Measurements from ENCODE around the gene ARPC5. TPM values are rescaled to one million over a fixed set of nuclear protein-coding genes. Genes with fewer than 3 reads are reported as not detected.

The ARPC5 gene
- total and polyA plus RNA-seq, 8 donors: 17.5 to 68.0 (median 32.3) TPM

- Histone ChIP-seq H3K36me3 (no peaks in the 10 kb centered on the region), H3K27ac (no peak overlapping the region), H3K4me1 (no peaks in the 10 kb centered on the region), H3K9me3 (no peaks in the 10 kb centered on the region), H3K27me3 (no peaks in the 10 kb centered on the region), H3K4me3 (no peak overlapping the region)
- TF ChIP-seq CTCF (IDR thresholded peaks at IDR 0.05): no peak
- FAIRE-seq (no peak), DNase-seq (no peak), ATAC-seq (no peak)
- intact Hi-C loops (cut with DNase I): no loop called here
- WGBS, 2 donors: 85 to 94% methylated on average over 8 of the region's 8 CpGs
These were observed 48.7 kb downstream of the ARPC5 start for GRCh38 chr1:183586926-183587325.

- Histone ChIP-seq H3K4me1 (no peaks in the 10 kb centered on the region), H3K9me3 (no peaks in the 10 kb centered on the region), H3K27me3 (no peaks in the 10 kb centered on the region), H3K27ac (no peak overlapping the region), H3K36me3 (no peaks in the 10 kb centered on the region), H3K4me3 (no peak overlapping the region)
- ATAC-seq (no peak), FAIRE-seq (no peak), DNase-seq (no peak)
- intact Hi-C loops (cut with DNase I): no loop called here
- 93 to 94% methylated on average over 1 of the region's 1 CpG for WGBS, 2 donors
- no peak for TF ChIP-seq CTCF (IDR thresholded peaks at IDR 0.05)
These were observed 49.1 kb downstream of the ARPC5 start for GRCh38 chr1:183586455-183586854.

- no peak for FAIRE-seq
- ATAC-seq: no peak
- H3K9me3 ChIP-seq: no peaks in the 10 kb centered on the region
- H3K27ac ChIP-seq: no peak overlapping the region
- no peak for DNase-seq
- no peaks in the 10 kb centered on the region for H3K4me1 ChIP-seq
- H3K4me3 ChIP-seq: no peak overlapping the region
- 86 to 88% methylated on average over 6 of the region's 6 CpGs for WGBS, 2 donors
- no peak for TF ChIP-seq CTCF (IDR thresholded peaks at IDR 0.05)
- H3K27me3 ChIP-seq: no peaks in the 10 kb centered on the region
- intact Hi-C loops (cut with DNase I): no loop called here
- no peaks in the 10 kb centered on the region for H3K36me3 ChIP-seq
These were observed 50.5 kb downstream of the ARPC5 start for GRCh38 chr1:183585038-183585437.

- FAIRE-seq (no peak), ATAC-seq (no peak), DNase-seq (no peak)
- intact Hi-C loops (cut with DNase I): no loop called here
- H3K4me1 ChIP-seq: no peaks in the 10 kb centered on the region
- no peaks in the 10 kb centered on the region for H3K36me3 ChIP-seq
- H3K9me3 ChIP-seq: no peaks in the 10 kb centered on the region
- H3K27me3 ChIP-seq: no peaks in the 10 kb centered on the region
- H3K4me3 ChIP-seq: no peak overlapping the region
- TF ChIP-seq CTCF (IDR thresholded peaks at IDR 0.05): no peak
- WGBS, 2 donors: 62 to 63% methylated on average over 5 of the region's 5 CpGs
- H3K27ac ChIP-seq: no peak overlapping the region
These were observed 51.4 kb downstream of the ARPC5 start for GRCh38 chr1:183584147-183584546.

GRCh38 chr1:183583466-183583865 is 52.1 kb downstream of the ARPC5 start:
- FAIRE-seq (no peak), DNase-seq (no peak), ATAC-seq (peak in 2 of 4 donors; percentile 58 to 65)
- Histone ChIP-seq H3K9me3 (no peaks in the 10 kb centered on the region), H3K4me1 (no peaks in the 10 kb centered on the region), H3K27ac (no peak overlapping the region), H3K27me3 (no peaks in the 10 kb centered on the region), H3K36me3 (no peaks in the 10 kb centered on the region), H3K4me3 (no peak overlapping the region)
- 83% methylated on average over 6 of the region's 6 CpGs for WGBS, 2 donors
- intact Hi-C loops (cut with DNase I): no loop called here
- TF ChIP-seq CTCF (IDR thresholded peaks at IDR 0.05): no peak

Measured in pancreas (tissue), 10 donors.